ENCODE measurements around the gene FBXL15.

GRCh38 chr10:102424916-102425315 lies 4.3 kb downstream of the FBXL15 start:
- no peak for TF ChIP-seq CTCF (IDR thresholded peaks at IDR 0.05)
- no peak for TF ChIP-seq POLR2AphosphoS5 (IDR thresholded peaks at IDR 0.05)

Data from esophagus muscularis mucosa (tissue), 3 donors.